ENCODE results near the gene NRK.

DNA sequence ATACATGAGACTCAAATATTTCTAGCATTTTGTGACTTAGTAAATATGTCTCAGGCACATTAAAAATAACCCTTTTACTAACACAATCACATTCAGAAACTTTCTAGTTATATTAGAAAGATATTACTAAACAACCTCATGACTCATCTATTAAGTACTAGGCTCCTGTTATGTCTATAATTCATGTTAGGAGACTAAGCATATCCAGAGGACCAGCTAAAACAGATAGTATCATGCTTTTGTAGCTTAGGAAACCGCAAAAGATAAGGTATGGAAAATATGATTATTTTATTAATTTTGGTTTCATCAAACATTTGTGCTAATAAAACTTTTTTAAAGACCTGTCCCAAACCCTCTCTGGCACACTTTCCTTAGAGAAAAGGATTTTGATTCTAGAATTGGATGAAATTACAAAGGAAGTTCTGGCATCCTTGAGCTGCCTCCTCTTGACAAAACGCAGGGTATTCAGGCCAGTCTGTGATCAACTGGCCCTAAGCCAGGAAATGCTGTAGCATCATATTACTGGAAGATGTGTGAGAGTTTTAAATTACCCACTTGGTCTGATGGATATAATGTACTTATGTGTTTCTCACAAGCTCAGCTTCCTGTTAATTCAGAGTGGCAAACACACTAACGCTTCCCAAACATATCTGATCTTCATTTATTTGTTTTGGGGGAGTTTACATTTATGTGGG is 60.4 kb downstream of the NRK start:
- TF ChIP-seq, protein P1, sequence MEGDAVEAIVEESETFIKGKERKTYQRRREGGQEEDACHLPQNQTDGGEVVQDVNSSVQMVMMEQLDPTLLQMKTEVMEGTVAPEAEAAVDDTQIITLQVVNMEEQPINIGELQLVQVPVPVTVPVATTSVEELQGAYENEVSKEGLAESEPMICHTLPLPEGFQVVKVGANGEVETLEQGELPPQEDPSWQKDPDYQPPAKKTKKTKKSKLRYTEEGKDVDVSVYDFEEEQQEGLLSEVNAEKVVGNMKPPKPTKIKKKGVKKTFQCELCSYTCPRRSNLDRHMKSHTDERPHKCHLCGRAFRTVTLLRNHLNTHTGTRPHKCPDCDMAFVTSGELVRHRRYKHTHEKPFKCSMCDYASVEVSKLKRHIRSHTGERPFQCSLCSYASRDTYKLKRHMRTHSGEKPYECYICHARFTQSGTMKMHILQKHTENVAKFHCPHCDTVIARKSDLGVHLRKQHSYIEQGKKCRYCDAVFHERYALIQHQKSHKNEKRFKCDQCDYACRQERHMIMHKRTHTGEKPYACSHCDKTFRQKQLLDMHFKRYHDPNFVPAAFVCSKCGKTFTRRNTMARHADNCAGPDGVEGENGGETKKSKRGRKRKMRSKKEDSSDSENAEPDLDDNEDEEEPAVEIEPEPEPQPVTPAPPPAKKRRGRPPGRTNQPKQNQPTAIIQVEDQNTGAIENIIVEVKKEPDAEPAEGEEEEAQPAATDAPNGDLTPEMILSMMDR (IDR thresholded peaks at IDR 0.05) = no peak
- no peak for TF ChIP-seq POLR2A (IDR thresholded peaks at IDR 0.05)

Data from vagina (tissue), 2 donors.